ENCODE data around the gene KANSL3.

The KANSL3 gene

DNA sequence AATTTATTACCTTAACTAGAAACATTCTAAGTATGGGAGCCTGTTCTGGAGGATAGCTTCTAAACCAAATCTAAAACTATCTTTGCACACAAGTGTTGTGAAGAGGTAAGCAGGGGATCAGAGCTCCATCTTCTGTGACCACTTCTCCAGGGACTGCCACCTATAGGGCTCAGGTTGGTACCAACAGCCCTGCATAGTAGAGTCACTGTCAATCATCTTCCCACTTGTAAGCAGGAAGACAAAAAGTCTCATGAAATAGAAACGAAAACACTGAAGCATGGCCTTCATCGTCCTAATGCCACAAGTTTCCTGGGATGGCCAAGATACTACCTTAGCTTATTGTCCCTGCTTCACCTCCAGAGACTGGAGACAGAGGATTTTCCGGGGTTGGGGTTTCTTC lies 43.8 kb downstream of the KANSL3 start:
- H3K9me3 ChIP-seq (ENCODE audit: control insufficient read depth, low read length): no peaks in the 10 kb centered on the region
- no peak overlapping the region for H3K4me3 ChIP-seq (ENCODE audit: low read length)
- H3K27me3 ChIP-seq (ENCODE audit: control insufficient read depth, insufficient read depth, low read length): no peaks in the 10 kb centered on the region
- peaks cover 13% of the 10 kb centered on the region for H3K36me3 ChIP-seq (ENCODE audit: control insufficient read depth, insufficient read depth, low read length)
- no peak overlapping the region for H3K9ac ChIP-seq (ENCODE audit: low read length)
- no peaks in the 10 kb centered on the region for H3K4me1 ChIP-seq (ENCODE audit: control insufficient read depth, insufficient read depth, low read length)

DNA sequence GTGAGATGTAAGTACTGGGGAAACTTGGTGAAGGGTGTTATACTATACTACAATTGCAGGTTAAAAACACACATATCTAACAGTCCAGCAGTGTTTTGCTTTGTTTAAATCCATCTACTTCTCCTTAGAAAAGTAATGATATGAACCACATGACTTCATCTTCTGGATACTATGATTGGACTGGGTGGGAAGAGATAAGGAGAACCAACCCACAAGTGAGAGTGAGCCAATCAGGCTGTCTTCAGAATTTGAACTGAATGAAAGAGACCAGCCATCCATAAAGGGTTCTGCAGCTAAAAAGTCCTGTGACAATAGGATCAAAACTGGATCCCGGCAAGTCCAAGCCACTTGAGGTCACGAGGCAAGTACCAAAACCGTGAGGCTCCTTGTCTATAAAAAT lies 46.6 kb downstream of the KANSL3 start:
- H3K27me3 ChIP-seq (ENCODE audit: control insufficient read depth, insufficient read depth, low read length): no peaks in the 10 kb centered on the region
- H3K9ac ChIP-seq (ENCODE audit: low read length): no peak overlapping the region
- no peaks in the 10 kb centered on the region for H3K4me1 ChIP-seq (ENCODE audit: control insufficient read depth, insufficient read depth, low read length)
- peaks cover 13% of the 10 kb centered on the region for H3K36me3 ChIP-seq (ENCODE audit: control insufficient read depth, insufficient read depth, low read length)
- H3K9me3 ChIP-seq (ENCODE audit: control insufficient read depth, low read length): no peaks in the 10 kb centered on the region
- no peak overlapping the region for H3K4me3 ChIP-seq (ENCODE audit: low read length)

DNA sequence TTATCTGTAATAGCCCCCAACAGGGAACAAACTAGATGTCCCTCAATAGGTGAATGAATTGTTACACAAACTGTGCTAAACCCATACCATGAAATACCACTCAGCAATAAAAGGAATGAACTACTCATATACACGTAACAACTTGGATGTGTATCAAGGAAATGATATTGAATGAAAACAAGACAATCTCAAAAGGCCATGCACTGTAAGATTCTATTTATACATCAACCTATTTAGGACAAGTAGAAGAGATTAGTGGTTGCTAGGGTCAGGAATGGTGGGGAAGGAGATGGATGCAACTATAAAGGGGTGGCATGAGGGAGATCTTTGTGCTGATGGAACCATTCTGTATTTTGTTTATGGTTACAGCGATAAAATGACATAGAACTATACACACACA lies 47.1 kb downstream of the KANSL3 start:
- Histone ChIP-seq H3K36me3 (ENCODE audit: control insufficient read depth, insufficient read depth, low read length) (peaks cover 13% of the 10 kb centered on the region), H3K9me3 (ENCODE audit: control insufficient read depth, low read length) (no peaks in the 10 kb centered on the region), H3K4me1 (ENCODE audit: control insufficient read depth, insufficient read depth, low read length) (no peaks in the 10 kb centered on the region), H3K27me3 (ENCODE audit: control insufficient read depth, insufficient read depth, low read length) (no peaks in the 10 kb centered on the region), H3K9ac (ENCODE audit: low read length) (no peak overlapping the region), H3K4me3 (ENCODE audit: low read length) (no peak overlapping the region)

DNA sequence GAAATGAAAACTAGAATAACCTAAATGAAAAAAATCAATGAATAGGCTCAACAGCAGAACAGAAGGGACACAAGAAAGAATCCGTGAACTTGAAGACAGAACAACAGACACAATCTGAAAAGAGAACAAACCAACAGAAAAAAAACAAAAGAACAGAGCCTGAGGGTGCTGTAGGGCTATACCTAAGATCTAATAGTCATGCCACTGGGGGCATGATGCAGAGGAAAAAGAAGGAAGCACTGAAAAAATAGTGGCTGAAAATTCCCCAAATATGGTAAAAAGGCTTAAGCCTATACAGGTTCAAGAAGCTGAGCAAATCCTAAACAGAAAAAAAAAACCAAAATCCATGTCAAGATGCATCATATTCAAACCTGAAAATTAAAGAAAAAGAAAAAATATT lies 50.3 kb downstream of the KANSL3 start:
- no peaks in the 10 kb centered on the region for H3K36me3 ChIP-seq (ENCODE audit: control insufficient read depth, insufficient read depth, low read length)
- H3K9me3 ChIP-seq (ENCODE audit: control insufficient read depth, low read length): no peaks in the 10 kb centered on the region
- no peaks in the 10 kb centered on the region for H3K4me1 ChIP-seq (ENCODE audit: control insufficient read depth, insufficient read depth, low read length)
- H3K9ac ChIP-seq (ENCODE audit: low read length): no peak overlapping the region
- no peaks in the 10 kb centered on the region for H3K27me3 ChIP-seq (ENCODE audit: control insufficient read depth, insufficient read depth, low read length)
- H3K4me3 ChIP-seq (ENCODE audit: low read length): no peak overlapping the region

DNA sequence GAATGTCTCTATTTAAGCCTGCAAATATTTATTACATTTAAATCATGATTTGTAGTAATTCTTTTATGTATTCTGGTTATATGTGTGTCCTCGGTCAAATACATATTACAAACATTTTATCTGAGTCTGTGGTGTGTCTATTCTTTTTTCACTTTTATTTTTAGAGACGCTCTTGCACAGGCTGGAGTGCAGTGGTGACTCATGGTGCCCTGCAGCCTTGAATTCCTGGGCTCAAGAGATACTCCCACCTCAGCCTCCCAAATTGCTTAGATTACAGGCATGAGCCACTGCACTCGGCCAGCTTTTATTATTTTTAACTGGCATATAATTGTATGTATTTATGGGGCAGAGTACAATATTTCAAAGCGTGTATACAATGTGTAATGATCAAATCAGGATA lies 54.1 kb downstream of the KANSL3 start:
- Histone ChIP-seq H3K9ac (ENCODE audit: low read length) (no peak overlapping the region), H3K9me3 (ENCODE audit: control insufficient read depth, low read length) (no peaks in the 10 kb centered on the region), H3K4me1 (ENCODE audit: control insufficient read depth, insufficient read depth, low read length) (no peaks in the 10 kb centered on the region), H3K4me3 (ENCODE audit: low read length) (no peak overlapping the region), H3K27me3 (ENCODE audit: control insufficient read depth, insufficient read depth, low read length) (no peaks in the 10 kb centered on the region), H3K36me3 (ENCODE audit: control insufficient read depth, insufficient read depth, low read length) (no peaks in the 10 kb centered on the region)

DNA sequence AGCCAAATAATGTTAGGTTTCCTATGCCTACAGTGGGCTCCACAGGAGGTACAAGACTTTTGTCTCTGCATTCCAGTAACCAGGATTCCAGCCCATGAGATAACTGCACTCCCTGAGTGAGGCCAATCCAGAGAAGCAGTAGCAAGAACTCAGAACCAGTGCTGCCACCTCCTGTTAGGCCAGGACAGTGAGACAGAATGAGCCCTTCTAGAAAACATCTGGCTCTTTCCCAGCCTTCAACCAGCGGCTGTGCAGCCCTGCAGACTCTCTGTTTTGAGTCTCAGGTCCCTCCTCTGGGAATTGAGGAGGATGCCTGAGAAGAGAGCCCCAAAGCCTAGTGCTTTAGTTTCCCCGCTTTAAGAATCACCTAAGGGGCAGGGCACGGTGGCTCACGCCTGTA lies 57.3 kb downstream of the KANSL3 start:
- H3K4me1 ChIP-seq (ENCODE audit: control insufficient read depth, insufficient read depth, low read length): peaks cover 20% of the 10 kb centered on the region
- H3K36me3 ChIP-seq (ENCODE audit: control insufficient read depth, insufficient read depth, low read length): no peaks in the 10 kb centered on the region
- H3K27me3 ChIP-seq (ENCODE audit: control insufficient read depth, insufficient read depth, low read length): no peaks in the 10 kb centered on the region
- H3K9ac ChIP-seq (ENCODE audit: low read length): no peak overlapping the region
- H3K4me3 ChIP-seq (ENCODE audit: low read length): no peak overlapping the region
- no peaks in the 10 kb centered on the region for H3K9me3 ChIP-seq (ENCODE audit: control insufficient read depth, low read length)

DNA sequence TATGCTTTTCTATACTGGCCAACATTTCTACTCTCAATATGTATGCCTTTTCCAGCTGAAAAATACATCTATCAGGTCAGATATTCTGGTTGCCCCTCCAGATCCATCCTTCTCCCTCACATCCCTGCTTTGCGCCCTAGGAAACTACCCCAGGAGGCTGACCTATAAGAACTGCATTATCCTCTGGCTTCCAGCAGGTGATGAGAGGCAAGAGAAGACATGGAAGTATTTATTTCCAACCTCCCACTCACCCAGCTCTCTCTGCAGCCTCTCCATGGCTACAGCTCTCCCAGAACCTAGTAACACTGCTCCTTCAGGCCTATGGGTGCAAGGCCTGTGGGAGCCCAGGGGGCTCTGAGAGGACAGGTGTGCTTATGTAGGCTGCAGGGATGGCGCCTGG lies 58.7 kb downstream of the KANSL3 start:
- H3K27me3 ChIP-seq (ENCODE audit: control insufficient read depth, insufficient read depth, low read length): no peaks in the 10 kb centered on the region
- no peak overlapping the region for H3K9ac ChIP-seq (ENCODE audit: low read length)
- no peak overlapping the region for H3K4me3 ChIP-seq (ENCODE audit: low read length)
- no peaks in the 10 kb centered on the region for H3K9me3 ChIP-seq (ENCODE audit: control insufficient read depth, low read length)
- no peaks in the 10 kb centered on the region for H3K36me3 ChIP-seq (ENCODE audit: control insufficient read depth, insufficient read depth, low read length)
- peaks cover 23% of the 10 kb centered on the region for H3K4me1 ChIP-seq (ENCODE audit: control insufficient read depth, insufficient read depth, low read length)

DNA sequence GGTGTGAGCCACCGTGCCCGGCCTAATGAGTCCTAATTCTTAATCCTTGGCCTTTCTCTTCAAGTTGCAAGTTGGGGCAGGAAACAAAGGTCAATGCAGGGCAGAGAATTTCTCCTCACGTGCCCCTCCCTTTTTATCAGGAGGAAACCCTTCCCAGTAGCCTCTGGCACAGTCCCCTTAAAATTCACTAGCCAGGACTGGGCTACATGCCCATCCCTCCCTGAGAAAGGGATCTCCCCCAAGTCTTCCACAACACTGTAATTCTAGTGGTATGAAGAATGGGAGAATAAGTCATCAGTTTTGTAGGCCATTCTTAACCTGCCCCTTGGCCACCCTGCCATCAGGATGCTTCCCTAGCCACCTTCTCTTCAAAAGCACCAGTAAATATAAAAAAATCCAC lies 59.4 kb downstream of the KANSL3 start:
- Histone ChIP-seq H3K9me3 (ENCODE audit: control insufficient read depth, low read length) (no peaks in the 10 kb centered on the region), H3K27me3 (ENCODE audit: control insufficient read depth, insufficient read depth, low read length) (no peaks in the 10 kb centered on the region), H3K4me1 (ENCODE audit: control insufficient read depth, insufficient read depth, low read length) (peaks cover 23% of the 10 kb centered on the region), H3K36me3 (ENCODE audit: control insufficient read depth, insufficient read depth, low read length) (no peaks in the 10 kb centered on the region), H3K9ac (ENCODE audit: low read length) (no peak overlapping the region), H3K4me3 (ENCODE audit: low read length) (no peak overlapping the region)

DNA sequence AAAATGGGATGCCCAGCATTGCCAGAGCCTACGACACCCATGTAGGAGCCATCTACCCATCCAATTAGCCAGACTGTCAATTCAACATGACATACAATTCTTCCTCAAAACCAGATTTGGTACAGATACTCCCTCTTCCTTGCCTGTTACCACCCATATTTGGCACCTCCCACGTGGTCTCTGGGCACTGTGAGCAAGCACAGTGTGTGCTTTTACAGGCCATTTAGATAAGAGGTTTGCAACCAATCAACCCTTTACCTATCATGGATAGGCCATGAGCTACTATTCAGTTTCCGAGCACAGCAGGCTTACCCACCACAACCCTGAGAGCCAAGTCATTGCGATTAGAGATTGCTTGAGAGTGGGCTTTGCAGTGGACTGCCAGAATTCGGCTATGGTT lies 60.6 kb downstream of the KANSL3 start:
- Histone ChIP-seq H3K9ac (ENCODE audit: low read length) (no peak overlapping the region), H3K36me3 (ENCODE audit: control insufficient read depth, insufficient read depth, low read length) (no peaks in the 10 kb centered on the region), H3K9me3 (ENCODE audit: control insufficient read depth, low read length) (no peaks in the 10 kb centered on the region), H3K4me3 (ENCODE audit: low read length) (no peak overlapping the region), H3K4me1 (ENCODE audit: control insufficient read depth, insufficient read depth, low read length) (peaks cover 23% of the 10 kb centered on the region), H3K27me3 (ENCODE audit: control insufficient read depth, insufficient read depth, low read length) (no peaks in the 10 kb centered on the region)

DNA sequence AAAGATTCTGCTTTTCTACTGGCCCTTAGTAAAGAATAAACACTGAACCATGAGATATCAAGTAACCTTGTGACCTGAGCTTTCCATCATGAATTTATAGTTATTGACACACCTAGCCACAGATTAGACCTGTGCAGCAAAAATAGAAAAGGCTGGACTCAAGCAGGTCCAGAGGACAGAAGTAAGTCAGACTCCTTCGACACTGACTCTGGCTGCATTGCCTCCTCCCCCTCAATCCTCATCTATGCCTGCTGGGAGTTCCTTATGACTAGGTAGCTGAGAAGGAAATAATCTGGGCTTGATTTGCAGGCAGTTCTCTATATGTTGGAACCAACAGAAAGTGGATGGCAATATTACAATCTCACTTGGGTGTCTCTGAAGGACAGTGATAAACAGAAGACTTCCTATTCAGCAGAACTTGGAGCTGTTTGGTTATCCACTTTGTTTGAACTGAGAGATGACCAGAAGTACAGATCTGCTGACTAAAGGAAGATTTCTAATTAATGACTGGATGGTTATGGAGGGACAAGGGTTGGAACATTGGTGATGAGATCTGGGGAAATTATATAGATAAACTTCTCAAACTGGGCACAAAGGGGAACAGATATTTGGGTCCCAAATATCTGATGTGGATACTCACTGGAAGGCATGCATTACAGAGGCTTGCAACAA lies 62.2 kb downstream of the KANSL3 start:
- Histone ChIP-seq H3K4me1 (ENCODE audit: control insufficient read depth, insufficient read depth, low read length) (peaks cover 23% of the 10 kb centered on the region), H3K36me3 (ENCODE audit: control insufficient read depth, insufficient read depth, low read length) (no peaks in the 10 kb centered on the region), H3K9me3 (ENCODE audit: control insufficient read depth, low read length) (no peaks in the 10 kb centered on the region), H3K4me3 (ENCODE audit: low read length) (no peak overlapping the region), H3K27me3 (ENCODE audit: control insufficient read depth, insufficient read depth, low read length) (no peaks in the 10 kb centered on the region), H3K9ac (ENCODE audit: low read length) (no peak overlapping the region)

DNA sequence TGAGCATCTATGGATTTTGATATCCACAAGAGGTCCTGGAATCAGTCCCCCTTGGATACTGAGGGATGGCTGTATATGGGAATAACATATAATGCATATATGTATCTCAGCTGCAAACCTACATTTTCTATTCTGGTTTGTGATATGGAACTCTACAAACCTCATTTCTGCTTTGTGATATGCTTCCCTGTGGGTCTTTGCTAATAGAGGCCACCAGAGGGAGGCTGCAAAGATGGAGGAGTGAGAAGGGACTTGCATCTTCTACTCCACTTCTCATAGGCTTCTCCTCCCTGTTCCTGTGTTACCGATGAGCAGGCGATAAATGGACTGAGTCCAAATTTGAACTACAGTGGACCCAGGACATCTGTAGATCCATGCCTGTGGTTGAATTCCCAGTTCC lies 63.7 kb downstream of the KANSL3 start:
- H3K27me3 ChIP-seq (ENCODE audit: control insufficient read depth, insufficient read depth, low read length): no peaks in the 10 kb centered on the region
- H3K9ac ChIP-seq (ENCODE audit: low read length): no peak overlapping the region
- no peaks in the 10 kb centered on the region for H3K36me3 ChIP-seq (ENCODE audit: control insufficient read depth, insufficient read depth, low read length)
- H3K9me3 ChIP-seq (ENCODE audit: control insufficient read depth, low read length): no peaks in the 10 kb centered on the region
- H3K4me3 ChIP-seq (ENCODE audit: low read length): no peak overlapping the region
- H3K4me1 ChIP-seq (ENCODE audit: control insufficient read depth, insufficient read depth, low read length): peaks cover 23% of the 10 kb centered on the region

DNA sequence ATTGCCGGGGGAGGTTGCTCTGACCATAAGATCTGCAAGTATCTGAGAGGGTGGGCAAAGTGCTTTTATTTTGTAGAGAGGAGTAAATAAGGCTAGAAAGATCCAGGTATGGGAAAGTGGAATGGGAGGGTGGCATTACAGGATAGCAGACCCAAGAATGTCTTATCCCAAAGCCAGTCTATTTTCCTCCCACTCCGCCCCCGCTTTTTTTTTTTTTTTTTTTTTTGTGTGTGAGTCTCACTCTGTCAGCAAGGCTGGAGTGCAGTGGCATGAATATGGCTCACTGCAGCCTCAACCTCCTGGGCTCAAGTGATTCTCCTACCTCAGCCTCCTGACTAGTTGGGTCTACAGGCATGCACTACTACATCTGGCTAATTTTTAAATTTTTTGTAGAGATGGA lies 70.0 kb downstream of the KANSL3 start:
- Histone ChIP-seq H3K9ac (ENCODE audit: low read length) (no peak overlapping the region), H3K27me3 (ENCODE audit: control insufficient read depth, insufficient read depth, low read length) (no peaks in the 10 kb centered on the region), H3K36me3 (ENCODE audit: control insufficient read depth, insufficient read depth, low read length) (no peaks in the 10 kb centered on the region), H3K4me1 (ENCODE audit: control insufficient read depth, insufficient read depth, low read length) (no peaks in the 10 kb centered on the region), H3K9me3 (ENCODE audit: control insufficient read depth, low read length) (no peaks in the 10 kb centered on the region), H3K4me3 (ENCODE audit: low read length) (no peak overlapping the region)

DNA sequence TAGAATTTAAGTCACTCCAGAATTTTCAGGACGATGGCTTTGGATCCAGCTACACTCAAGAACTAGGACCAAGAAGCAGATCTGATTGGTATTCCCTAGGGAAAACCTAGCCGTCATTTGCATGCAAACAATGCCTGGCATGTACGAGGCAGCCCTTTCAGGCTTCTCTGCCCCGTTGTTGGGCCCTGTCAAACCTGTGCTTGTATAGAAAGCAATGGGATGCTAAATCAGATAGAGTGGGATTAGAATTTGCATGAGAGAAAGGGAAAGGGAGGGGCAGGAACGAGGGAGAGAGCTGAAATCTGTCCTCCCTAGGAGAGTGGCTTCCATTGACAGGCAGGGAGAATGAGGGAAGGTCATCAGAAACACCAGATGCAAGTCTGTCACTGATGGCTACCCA lies 73.0 kb downstream of the KANSL3 start:
- Histone ChIP-seq H3K27me3 (ENCODE audit: control insufficient read depth, insufficient read depth, low read length) (no peaks in the 10 kb centered on the region), H3K36me3 (ENCODE audit: control insufficient read depth, insufficient read depth, low read length) (no peaks in the 10 kb centered on the region), H3K9me3 (ENCODE audit: control insufficient read depth, low read length) (no peaks in the 10 kb centered on the region), H3K4me1 (ENCODE audit: control insufficient read depth, insufficient read depth, low read length) (no peaks in the 10 kb centered on the region), H3K4me3 (ENCODE audit: low read length) (no peak overlapping the region), H3K9ac (ENCODE audit: low read length) (no peak overlapping the region)
